Tibial artery (tissue), 4 donors: ENCODE measurements around the gene OSBPL3.
A peak's percentile ranks its signal among the peaks of the same experiment; 100 is the strongest.

Source experiments
- DNase-seq, 2 donors: peaks; one replicate each; pipeline ENCODE4 v3.0.0-alpha.2; 2019
- H3K27ac ChIP-seq, 2 donors: fragments of 200-600 bp; sonication (generic) in 1 of 2; 1 replicate in 1 of 2; 2 replicates in 1 of 2; pipeline ENCODE4 v1.5.1; 2018 to 2019; ENCODE audit warnings: mild to moderate bottlenecking in 1 of 2
- H3K27me3 ChIP-seq, 2 donors: fragments of 200-600 bp; sonication (generic) in 1 of 2; one replicate each; pipeline versions ENCODE4 v1.5.1 to v1.6.0; 2016 to 2019
- H3K36me3 ChIP-seq, 3 donors: fragments of 200-600 bp; sonication (generic) in 2 of 3; one replicate each; pipeline ENCODE4 v1.5.1; 2016 to 2019; ENCODE audit warnings: mild to moderate bottlenecking in 2 of 3
- H3K4me1 ChIP-seq, 4 donors: fragments of 200-600 bp; sonication (generic) in 2 of 4; 1 replicate in 3 of 4; 2 replicates in 1 of 4; pipeline ENCODE4 v1.5.1; 2016 to 2019
- H3K4me3 ChIP-seq, 2 donors: fragments of 200-600 bp; sonication (generic) in 1 of 2; 1 replicate in 1 of 2; 2 replicates in 1 of 2; pipeline ENCODE4 v1.5.1; 2018 to 2019; ENCODE audit warnings: mild to moderate bottlenecking in 2 of 2
- H3K9me3 ChIP-seq, 3 donors: fragments of 200-600 bp; sonication (generic) in 1 of 3; one replicate each; pipeline ENCODE4 v1.5.1; 2016 to 2019
- CTCF ChIP-seq, 2 experiments: fragments of 200-600 bp in 1 of 2; fragments of 450-650 bp in 1 of 2; IDR thresholded peaks; one replicate each; pipeline ENCODE4 v1.5.1; 2017 to 2019; ENCODE audit warnings: antibody characterized with exemption in 2 of 2, mild to moderate bottlenecking in 1 of 2, moderate library complexity in 1 of 2
- intact Hi-C: fragments of 100-400 bp; cut with DNase I; formaldehyde crosslinking; loops from one replicate; pipeline ENCODE4 v1.15.0; 2023; ENCODE audit warnings: low total_unique reads

Gene OSBPL3

DNA sequence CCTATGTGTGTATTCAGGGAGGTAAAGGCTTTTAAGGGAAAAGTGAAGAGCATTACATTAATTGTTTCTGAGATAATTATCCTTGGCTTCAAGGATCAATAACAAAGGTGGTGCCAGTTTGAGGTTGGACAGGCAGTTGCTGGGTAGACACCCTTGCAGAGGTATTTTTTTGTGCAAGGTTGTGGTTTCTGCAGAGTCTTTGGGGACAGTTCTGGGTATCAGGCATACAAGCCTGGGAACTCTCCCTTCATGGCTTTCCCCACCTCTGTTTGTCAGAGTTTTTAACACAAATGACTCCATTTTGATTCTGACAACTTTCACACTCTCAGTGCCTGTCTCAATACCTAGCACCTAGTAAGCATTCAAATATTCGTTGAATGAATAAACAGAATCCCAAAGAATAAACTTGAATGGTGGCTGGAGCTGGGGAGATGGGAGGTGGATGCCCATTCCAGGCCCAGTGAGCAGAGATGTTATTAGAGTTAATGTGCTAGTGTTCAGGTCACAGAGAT, 7.4 kb upstream of the OSBPL3 start:
- no peak overlapping the region for H3K4me3 ChIP-seq
- intact Hi-C loops, result no loop called here
- no peaks in the 10 kb centered on the region for H3K4me1 ChIP-seq
- TF ChIP-seq CTCF (IDR thresholded peaks at IDR 0.05), result no peak
- no peak overlapping the region for H3K27ac ChIP-seq
- DNase-seq, result no peak
- H3K9me3 ChIP-seq, result no peaks in the 10 kb centered on the region
- H3K36me3 ChIP-seq, result no peaks in the 10 kb centered on the region
- peaks cover 0 to 2% of the 10 kb centered on the region in 2 donors for H3K27me3 ChIP-seq

GRCh38 chr7:24982917-24983316, 2.9 kb upstream of the OSBPL3 start:
- peaks cover 0 to 5% of the 10 kb centered on the region in 2 donors for H3K27me3 ChIP-seq
- intact Hi-C loops, result no loop called here
- H3K27ac ChIP-seq, result no peak overlapping the region
- no peak overlapping the region for H3K4me3 ChIP-seq
- DNase-seq, result no peak
- H3K36me3 ChIP-seq, result no peaks in the 10 kb centered on the region
- peaks cover 0 to 22% (median 14%) of the 10 kb centered on the region in 4 donors for H3K4me1 ChIP-seq
- no peaks in the 10 kb centered on the region for H3K9me3 ChIP-seq
- TF ChIP-seq CTCF (IDR thresholded peaks at IDR 0.05), result no peak

GRCh38 chr7:24981171-24981951, 1.4 kb upstream of the OSBPL3 start:
- H3K27ac ChIP-seq, result peak overlapping the region; percentile 57 to 70

DNA sequence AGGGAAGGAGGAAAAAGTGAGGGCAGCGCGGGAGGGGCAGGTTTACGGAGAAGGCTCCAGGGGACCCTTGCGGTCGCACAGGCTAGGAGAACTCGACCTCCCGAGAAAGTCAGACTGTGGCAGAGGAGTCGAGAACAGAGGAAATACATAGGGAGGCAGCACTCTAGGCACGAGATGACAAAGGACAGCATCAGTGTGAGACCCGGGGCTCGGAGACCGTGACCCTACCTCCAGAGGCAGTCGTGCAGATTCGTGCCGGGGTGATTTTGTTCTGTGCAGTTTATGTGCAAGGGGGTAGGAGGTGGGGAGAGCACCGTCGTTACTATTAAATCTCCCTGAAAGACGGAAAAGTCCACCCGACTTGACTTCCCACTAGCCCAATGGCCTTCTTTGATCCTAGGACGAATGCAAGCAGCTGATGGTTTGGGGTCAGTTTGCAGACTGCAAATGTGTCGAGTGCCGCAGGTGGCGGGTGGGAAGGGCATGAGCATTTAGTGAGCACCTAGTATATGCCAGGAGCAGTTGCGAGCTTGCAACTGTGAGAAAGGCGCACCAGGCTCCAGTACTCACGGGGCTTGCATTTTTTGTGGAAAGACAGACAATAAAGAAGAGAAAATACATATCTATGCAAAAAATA, 674 bp upstream of the OSBPL3 start:
- H3K9me3 ChIP-seq, result no peaks in the 10 kb centered on the region
- DNase-seq, result peak in 1 of 2 donors; percentile 36
- peak overlapping the region; percentile 57 to 70 for H3K27ac ChIP-seq
- intact Hi-C loops, result no loop called here
- no peaks in the 10 kb centered on the region for H3K36me3 ChIP-seq
- H3K4me1 ChIP-seq, result peaks cover 0 to 22% (median 14%) of the 10 kb centered on the region in 4 donors
- H3K4me3 ChIP-seq, result peak overlapping the region; percentile 57 to 71
- no peak for TF ChIP-seq CTCF (IDR thresholded peaks at IDR 0.05)
- H3K27me3 ChIP-seq, result peaks cover 0 to 5% of the 10 kb centered on the region in 2 donors

More at GRCh38 chr7:24981171-24981951, 1.4 kb upstream of the OSBPL3 start:
- no peak for TF ChIP-seq CTCF (IDR thresholded peaks at IDR 0.05)
- H3K9me3 ChIP-seq, result no peaks in the 10 kb centered on the region
- H3K27me3 ChIP-seq, result peaks cover 0 to 5% of the 10 kb centered on the region in 2 donors
- peaks cover 0 to 22% (median 14%) of the 10 kb centered on the region in 4 donors for H3K4me1 ChIP-seq
- H3K36me3 ChIP-seq, result no peaks in the 10 kb centered on the region
- DNase-seq, result peak; percentile 57 to 73
- peak overlapping the region; percentile 57 to 71 for H3K4me3 ChIP-seq
- intact Hi-C loops, result no loop called here

- Histone ChIP-seq H3K9me3 (no peaks in the 10 kb centered on the region), H3K36me3 (no peaks in the 10 kb centered on the region), H3K4me3 (peak overlapping the region; percentile 57 to 71), H3K27ac (peak overlapping the region in 1 of 2 donors; percentile 57), H3K27me3 (peaks cover 0 to 5% of the 10 kb centered on the region in 2 donors), H3K4me1 (peaks cover 0 to 22% (median 14%) of the 10 kb centered on the region in 4 donors)
- TF ChIP-seq CTCF (IDR thresholded peaks at IDR 0.05), result peak in 1 of 2 experiments; percentile 19
- intact Hi-C loops, result loop anchor here (10.0 kb wide), 1 partner anchor 155 kb away; no protein-coding TSS in a partner anchor
- peak; percentile 49 to 74 for DNase-seq
These were observed 512 bp downstream of the OSBPL3 start for GRCh38 chr7:24979470-24979862.
